Frontal cortex (tissue), 4 donors: ENCODE measurements around the gene KMT5B. TPM values are rescaled to one million over a fixed set of nuclear protein-coding genes. Genes with fewer than 3 reads are reported as not detected.

Experiments
- DNase-seq, 2 donors: peaks; one replicate each; pipeline ENCODE4 v3.0.0; 2012; ENCODE audit warnings: low spot score in 2 of 2
- FAIRE-seq: peaks from 2 replicates; lab custom pipeline; 2012; peaks lifted over from hg19 to GRCh38; lab: Jason Lieb, UNC
- total RNA-seq: library from RNA; depleted of rRNA; stranded (reverse); fragments of >200 nt; gene quantifications from one replicate; pipeline ENCODE4 v1.2.3, GENCODE V29; 2014
- donor health status: control.
- donor health status: control.
- donor health status: control.

KMT5B gene
- total RNA-seq, 1 donor from 2014 or later = 116 TPM

DNA sequence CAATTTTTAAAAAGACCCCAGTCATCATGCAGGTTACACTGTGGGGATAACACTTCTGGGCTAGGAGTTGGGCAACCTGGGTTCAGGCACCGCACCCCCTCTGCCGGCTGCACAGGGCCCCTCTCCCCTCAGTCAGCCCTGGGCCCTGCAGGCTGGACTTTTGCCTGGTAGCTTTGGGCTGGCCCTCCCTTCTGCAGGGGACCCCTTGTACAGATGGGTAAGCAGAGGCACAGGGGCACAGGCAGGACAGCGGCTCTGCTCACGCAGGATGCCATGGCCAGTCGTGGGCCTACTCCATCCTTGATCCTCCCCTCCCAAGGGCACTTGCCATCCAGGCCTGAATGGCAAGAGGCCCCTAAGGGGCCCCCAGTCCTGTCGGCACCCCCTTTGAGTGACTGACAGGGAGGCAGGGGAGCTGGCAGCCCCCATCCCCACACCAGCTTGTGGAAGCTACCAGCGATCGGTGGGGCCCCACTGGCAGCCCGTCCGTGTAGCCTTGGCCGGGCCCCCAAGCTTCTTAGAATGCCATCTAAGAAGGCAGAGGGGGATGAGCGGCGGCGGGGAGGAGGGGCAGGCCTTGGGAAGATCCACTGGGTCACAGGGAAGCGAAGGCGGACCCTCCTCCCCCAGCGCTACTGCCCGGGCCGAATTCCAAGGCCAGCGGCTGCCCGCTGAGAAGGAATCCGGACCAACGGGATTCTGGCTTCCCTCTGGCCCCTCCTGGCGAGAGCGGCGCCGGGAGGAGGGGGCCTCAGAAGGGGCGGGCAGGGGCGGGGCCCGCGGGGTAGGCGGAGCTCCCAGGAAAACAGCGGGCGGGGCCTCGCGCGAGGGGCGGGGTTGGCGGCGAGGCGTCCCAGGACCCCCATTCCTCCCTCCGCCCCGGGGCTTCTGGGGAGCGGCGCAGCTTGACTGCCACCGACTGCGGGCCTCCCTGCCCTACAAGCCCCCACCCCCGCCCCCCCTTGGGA, 85.1 kb downstream of the KMT5B start:
- DNase-seq (peak; percentile 77 to 86), FAIRE-seq (no peak)

DNA sequence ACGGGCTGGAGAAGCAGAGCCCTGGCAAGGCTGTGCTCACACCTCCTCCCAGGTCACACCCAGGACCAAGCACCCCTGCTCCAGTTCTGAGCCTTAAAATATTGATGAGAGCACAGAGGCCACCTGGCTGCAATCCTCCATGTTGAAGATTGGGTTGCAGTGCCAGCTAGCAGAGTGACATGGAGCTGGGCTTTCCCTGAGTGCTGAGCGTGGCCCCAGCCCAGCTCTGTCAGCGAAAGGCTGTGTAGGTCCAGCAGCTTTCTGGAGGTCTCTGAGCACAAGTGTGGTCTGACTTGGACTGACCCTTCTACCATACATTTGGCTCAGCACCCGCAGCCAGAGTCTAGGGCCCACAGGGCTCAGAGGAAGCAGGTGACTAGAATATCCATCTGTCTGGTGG, 87.9 kb downstream of the KMT5B start:
- DNase-seq = no peak
- FAIRE-seq = no peak

GRCh38 chr11:68122936-68123539, 90.1 kb downstream of the KMT5B start:
- FAIRE-seq = no peak
- DNase-seq = no peak

GRCh38 chr11:68121067-68121899, 91.8 kb downstream of the KMT5B start, which contains the start of gene CHKA:
Gene CHKA (minus strand): TSS chr11:68121388. CDS start chr11:68121177, 211 bp downstream.
- DNase-seq (peak; percentile 98 to 99), FAIRE-seq (no peak)

- DNase-seq (peak; percentile 49 to 72), FAIRE-seq (no peak)
Observed at GRCh38 chr11:68120273-68121066, 92.6 kb downstream of the KMT5B start.

DNA sequence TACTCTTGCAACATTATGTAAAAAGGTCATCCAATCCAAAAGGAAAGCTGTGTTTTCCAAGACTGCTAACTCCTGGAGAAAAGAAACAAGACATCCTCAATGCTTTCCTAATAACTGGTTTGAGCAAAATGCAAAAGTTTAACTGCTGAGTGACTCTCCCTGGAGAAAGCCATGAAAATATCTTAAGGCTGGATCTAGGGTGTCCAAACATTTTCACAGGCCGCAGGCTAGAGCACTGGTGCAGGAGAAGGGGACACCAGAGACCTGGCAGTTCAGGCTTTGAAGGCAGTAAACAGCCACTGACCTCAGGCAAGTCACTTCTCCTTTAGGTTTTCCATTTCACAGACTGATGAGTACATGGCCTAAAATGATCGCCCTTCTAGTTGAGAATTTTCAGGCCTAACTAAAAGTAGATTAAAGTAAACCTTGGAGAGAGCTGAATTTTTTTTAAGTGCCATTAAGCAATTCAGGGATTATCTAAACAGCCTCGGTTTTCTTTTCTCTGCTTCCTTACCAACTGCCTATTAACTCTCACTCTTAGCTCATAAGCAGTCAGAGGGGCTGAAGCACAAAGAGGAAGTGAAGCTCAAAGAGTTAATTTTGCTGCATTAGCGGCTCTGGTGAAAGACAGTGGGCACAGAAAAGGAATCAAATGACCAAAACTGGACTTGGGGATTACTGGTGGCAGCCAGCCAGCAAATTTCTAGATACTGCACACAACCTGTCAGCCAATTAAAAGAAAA, 94.2 kb downstream of the KMT5B start:
- DNase-seq (no peak), FAIRE-seq (no peak)

DNA sequence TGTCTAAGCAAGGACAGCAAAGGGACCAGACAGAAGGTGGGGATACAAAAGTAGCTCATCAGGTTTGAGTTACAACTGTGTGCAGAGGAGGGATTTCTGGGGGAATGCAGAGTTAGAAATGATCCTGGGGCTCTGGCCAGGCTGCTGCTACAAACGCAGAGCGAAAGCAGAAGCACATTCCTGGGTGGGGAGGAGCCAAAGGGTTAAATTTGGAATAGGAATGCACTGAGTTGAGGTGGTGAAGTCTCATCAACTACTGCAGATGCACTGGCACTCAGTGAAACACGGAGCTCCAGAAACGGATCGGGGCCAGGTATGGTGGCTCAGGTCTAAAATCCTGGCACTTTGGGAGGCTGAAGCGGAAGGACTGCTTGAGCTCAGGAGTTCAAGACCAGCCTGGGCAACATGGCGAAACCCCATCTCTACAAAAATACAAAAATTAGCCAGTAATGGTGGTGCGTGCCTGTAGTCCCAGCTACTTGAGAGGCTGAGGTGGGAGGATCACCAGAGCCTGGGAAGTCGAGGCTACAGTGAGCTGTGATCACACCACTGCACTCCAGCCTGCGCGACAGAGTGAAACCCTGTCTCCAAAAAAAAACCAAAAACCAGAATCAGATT, 95.1 kb downstream of the KMT5B start:
- FAIRE-seq = no peak
- no peak for DNase-seq

GRCh38 chr11:68116974-68117373, 96.1 kb downstream of the KMT5B start:
- FAIRE-seq (no peak), DNase-seq (no peak)

DNA sequence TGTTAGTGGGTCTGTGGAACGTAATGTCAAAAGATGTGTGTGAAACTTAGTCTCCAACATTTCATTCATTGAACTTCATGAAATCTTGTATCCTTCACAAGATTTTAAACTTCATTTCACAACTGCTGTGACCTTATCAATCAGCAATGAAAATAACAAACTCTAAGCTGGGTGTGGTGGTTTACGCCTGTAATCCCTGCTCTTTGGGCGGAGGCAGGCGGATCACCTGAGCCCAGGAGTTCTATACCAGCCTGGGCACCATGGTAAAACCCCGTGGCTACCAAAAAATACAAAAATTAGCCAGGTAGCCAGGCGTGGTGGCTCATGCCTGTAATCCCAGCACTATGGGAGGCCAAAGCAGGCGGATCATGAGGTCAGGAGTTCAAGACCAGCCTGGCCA, 97.0 kb downstream of the KMT5B start:
- FAIRE-seq (no peak), DNase-seq (no peak)

- DNase-seq = no peak
- no peak for FAIRE-seq
Observed at GRCh38 chr11:68115285-68115684, 97.8 kb downstream of the KMT5B start.

GRCh38 chr11:68113986-68114385, 99.1 kb downstream of the KMT5B start:
- no peak for DNase-seq
- no peak for FAIRE-seq

DNA sequence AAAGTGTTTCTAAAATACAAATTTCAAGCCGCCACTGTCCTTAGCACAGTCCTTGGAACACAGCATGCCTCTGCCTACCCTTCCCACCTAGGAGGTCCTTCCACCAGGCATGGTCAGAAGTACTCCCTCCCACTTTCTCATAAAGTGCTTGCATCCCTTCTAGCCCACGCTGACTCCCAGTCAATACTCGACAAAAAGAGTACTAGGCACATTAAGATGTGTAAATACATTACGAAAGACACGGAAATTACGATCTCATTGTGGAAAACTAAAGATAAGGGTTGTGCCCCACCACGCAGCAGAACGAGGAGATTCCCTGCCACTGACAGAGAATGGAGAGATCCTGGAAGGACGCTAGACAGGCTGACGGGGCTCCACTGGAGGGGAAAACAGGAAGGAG, 105.4 kb downstream of the KMT5B start:
- FAIRE-seq (no peak), DNase-seq (no peak)

DNA sequence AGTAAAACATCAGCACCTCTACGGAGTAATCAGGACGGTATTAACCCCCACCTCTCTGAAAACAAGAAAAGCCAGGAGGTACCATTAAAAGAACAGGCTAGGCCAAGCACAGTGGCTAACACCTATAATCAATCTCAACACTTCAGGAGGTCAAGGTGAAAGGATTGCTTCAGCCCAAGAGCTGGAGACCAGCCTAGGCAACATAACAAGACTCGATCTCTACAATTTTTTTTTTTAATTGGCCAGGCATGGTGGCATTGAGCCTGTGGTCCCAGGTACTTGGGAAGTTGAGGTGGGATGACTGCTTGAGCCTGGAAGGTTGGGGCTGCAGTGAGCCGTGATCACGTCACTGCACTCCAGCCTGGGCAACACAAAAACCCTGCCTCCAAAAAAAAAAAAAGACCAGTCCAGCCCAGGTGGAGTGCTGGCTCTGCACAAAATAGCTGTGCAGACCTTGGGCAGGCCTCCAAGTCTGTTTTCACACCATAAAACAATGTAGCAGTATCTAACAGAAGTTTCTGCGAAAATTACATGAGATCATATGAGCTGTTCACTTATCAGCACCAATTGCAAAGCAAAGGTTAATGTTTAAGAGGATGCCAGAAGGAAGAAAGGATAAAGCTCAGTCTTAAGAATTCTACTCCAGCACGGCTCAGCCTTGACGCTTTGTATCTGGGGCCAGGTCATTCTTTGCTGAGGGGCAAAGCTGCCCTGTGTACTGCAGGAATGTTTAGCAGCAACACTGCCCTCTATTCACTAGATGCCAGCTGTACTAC, 106.7 kb downstream of the KMT5B start:
- FAIRE-seq = no peak
- DNase-seq = no peak

Other genes starting within 250 kb of the KMT5B start
- gene UNC93B1, start 209.2 kb downstream of the KMT5B start, total RNA-seq = 2.9 TPM
- 0.41 TPM for gene ALDH3B1, start 203.0 kb downstream of the KMT5B start, total RNA-seq
- 48.5 TPM for gene NDUFS8, start 182.6 kb downstream of the KMT5B start, total RNA-seq
- 2.4 TPM for gene TCIRG1, start 174.3 kb downstream of the KMT5B start, total RNA-seq
- gene CHKA, start 91.9 kb downstream of the KMT5B start, total RNA-seq = 26.1 TPM
- gene C11orf24, start 58.7 kb upstream of the KMT5B start, total RNA-seq = 5.7 TPM
- 10.2 TPM for gene LRP5, start 99.3 kb upstream of the KMT5B start, total RNA-seq
- gene PPP6R3, start 247.5 kb upstream of the KMT5B start, total RNA-seq = 140 TPM